ENCODE data around the gene SRPK1.

SRPK1 gene

GRCh38 chr6:35897036-35897435, 23.9 kb downstream of the SRPK1 start:
- no peak for DNase-seq

GRCh38 chr6:35896228-35896627, 24.7 kb downstream of the SRPK1 start:
- DNase-seq, result no peak

- DNase-seq, result no peak
Observed at GRCh38 chr6:35895560-35895959, 25.3 kb downstream of the SRPK1 start.

- no peak for DNase-seq
Observed at GRCh38 chr6:35894776-35895175, 26.1 kb downstream of the SRPK1 start.

- no peak for DNase-seq
Observed at GRCh38 chr6:35893246-35893645, 27.7 kb downstream of the SRPK1 start.

GRCh38 chr6:35892482-35892881, 28.4 kb downstream of the SRPK1 start:
- DNase-seq, result no peak

- no peak for DNase-seq
Observed at GRCh38 chr6:35879151-35879550, 41.7 kb downstream of the SRPK1 start.

GRCh38 chr6:35876902-35877301, 44.0 kb downstream of the SRPK1 start:
- no peak for DNase-seq

- no peak for DNase-seq
Observed at GRCh38 chr6:35874730-35875129, 46.2 kb downstream of the SRPK1 start.

GRCh38 chr6:35859367-35859766, 61.5 kb downstream of the SRPK1 start:
- DNase-seq, result no peak

GRCh38 chr6:35857853-35858252, 63.0 kb downstream of the SRPK1 start:
- no peak for DNase-seq

- DNase-seq, result no peak
Observed at GRCh38 chr6:35856250-35856649, 64.6 kb downstream of the SRPK1 start.

- no peak for DNase-seq
Observed at GRCh38 chr6:35852994-35853393, 67.9 kb downstream of the SRPK1 start.

GRCh38 chr6:35850208-35850607, 70.7 kb downstream of the SRPK1 start:
- no peak for DNase-seq

GRCh38 chr6:35844290-35844689, 76.6 kb downstream of the SRPK1 start:
- no peak for DNase-seq

- no peak for DNase-seq
Observed at GRCh38 chr6:35842381-35842780, 78.5 kb downstream of the SRPK1 start.

GRCh38 chr6:35839019-35839418, 81.9 kb downstream of the SRPK1 start:
- no peak for DNase-seq

GRCh38 chr6:35833536-35833935, 87.4 kb downstream of the SRPK1 start:
- DNase-seq, result no peak

- DNase-seq, result no peak
Observed at GRCh38 chr6:35831257-35832007, 89.5 kb downstream of the SRPK1 start.

- no peak for DNase-seq
Observed at GRCh38 chr6:35829306-35829705, 91.6 kb downstream of the SRPK1 start.

- no peak for DNase-seq
Observed at GRCh38 chr6:35824552-35825192, 96.2 kb downstream of the SRPK1 start.

- no peak for DNase-seq
Observed at GRCh38 chr6:35823601-35824000, 97.3 kb downstream of the SRPK1 start.

GRCh38 chr6:35817515-35817914, 103.4 kb downstream of the SRPK1 start:
- no peak for DNase-seq

GRCh38 chr6:35811699-35811995, 109.3 kb downstream of the SRPK1 start:
- DNase-seq, result no peak
